Endothelial cell of umbilical vein (primary cell): ENCODE results near the gene ERBIN. TPM values are rescaled to one million over a fixed set of nuclear protein-coding genes. Genes with fewer than 3 reads are reported as not detected.

Source experiments
- BruUV-seq: library from RNA; stranded (reverse); fragments of 400-500 nt; replicated peaks from 2 replicates; lab custom pipeline; 2021; lab: Mats Ljungman, UMichigan
- CTCF ChIA-PET: fragments of 300-600, 350-600 bp; sonication (Branson Sonifier 250); formaldehyde crosslinking; loops from one replicate; lab custom pipeline; 2021; ENCODE audit warnings: antibody characterized with exemption, inconsistent platforms; lab: Charles Lee
- POLR2A ChIA-PET: fragments of 300-600, 350-600 bp; sonication (Branson Sonifier 250); formaldehyde crosslinking; loops from one replicate; lab custom pipeline; 2021; ENCODE audit warnings: antibody characterized with exemption, inconsistent platforms; lab: Charles Lee
- DNase-seq: peaks from one replicate; pipeline ENCODE4 v3.0.0-alpha.2; 2011; ENCODE audit warnings: low read depth, low spot score
- FAIRE-seq: peaks from 2 replicates; lab custom pipeline; 2011; peaks lifted over from hg19 to GRCh38; lab: Jason Lieb, UNC
- H2AFZ ChIP-seq: 2 replicates; pipeline ENCODE4 v1.6.0; 2012; ENCODE audit warnings: low read depth, low read length, control low read depth, inconsistent platforms
- H3K27ac ChIP-seq: 2 replicates; pipeline ENCODE4 v1.5.1; 2011; ENCODE audit warnings: low read depth, mild to moderate bottlenecking, control low read depth, low read length, moderate library complexity; ENCODE audit not compliant: insufficient read depth
- H3K27me3 ChIP-seq, 2 experiments: 2 replicates each; pipeline versions ENCODE4 v1.6.0 to v1.6.1; 2011; ENCODE audit warnings: low read length in 2 of 2, mixed read lengths in 1 of 2; ENCODE audit not compliant: control insufficient read depth in 2 of 2, insufficient read depth in 2 of 2
- H3K36me3 ChIP-seq, 2 experiments: 2 replicates in 1 of 2; 3 replicates in 1 of 2; pipeline ENCODE4 v1.5.1; 2011; ENCODE audit warnings: low read length in 2 of 2, mild to moderate bottlenecking in 1 of 2, moderate library complexity in 1 of 2; ENCODE audit not compliant: control insufficient read depth in 2 of 2, insufficient read depth in 2 of 2; ENCODE audit errors: extremely low read depth in 1 of 2
- H3K4me1 ChIP-seq: 3 replicates; pipeline ENCODE4 v1.5.1; 2011; ENCODE audit warnings: mild to moderate bottlenecking, low read length; ENCODE audit not compliant: control insufficient read depth, insufficient read depth; ENCODE audit errors: extremely low read depth
- H3K4me2 ChIP-seq: 2 replicates; pipeline ENCODE4 v1.6.1; 2011; ENCODE audit warnings: low read length, control low read depth, mixed read lengths; ENCODE audit not compliant: insufficient read depth
- H3K4me3 ChIP-seq, 3 experiments: fragments of 200-600 bp in 1 of 3; sonication (generic), shearing (Covaris generic) in 1 of 3; replicated peaks in 1 of 3; 2 replicates each; pipeline ENCODE4 v1.5.1; 2011 to 2016; ENCODE audit warnings: control low read depth in 3 of 3, low read length in 3 of 3, mild to moderate bottlenecking in 2 of 3, inconsistent platforms in 1 of 3, low read depth in 1 of 3, moderate library complexity in 1 of 3; ENCODE audit not compliant: insufficient read depth in 1 of 3
- H3K79me2 ChIP-seq: 2 replicates; pipeline ENCODE4 v1.6.0; 2012; ENCODE audit warnings: low read length, inconsistent platforms; ENCODE audit not compliant: control insufficient read depth, insufficient read depth
- H3K9ac ChIP-seq: replicated peaks from 2 replicates; pipeline ENCODE3; 2011; ENCODE audit warnings: low read length, control low read depth; ENCODE audit not compliant: insufficient read depth; ENCODE audit errors: extremely low read depth
- H3K9me1 ChIP-seq: replicated peaks from 3 replicates; pipeline ENCODE4 v1.6.0; 2011; ENCODE audit warnings: mild to moderate bottlenecking, low read length; ENCODE audit not compliant: control insufficient read depth, insufficient read depth; ENCODE audit errors: extremely low read depth
- H3K9me3 ChIP-seq: replicated peaks from 2 replicates; pipeline ENCODE4 v1.5.1; 2012; ENCODE audit warnings: low read length, inconsistent platforms; ENCODE audit not compliant: control insufficient read depth, insufficient read depth
- H4K20me1 ChIP-seq: replicated peaks from 2 replicates; pipeline ENCODE3; 2011; ENCODE audit warnings: mild to moderate bottlenecking, low read length; ENCODE audit not compliant: control insufficient read depth, insufficient read depth; ENCODE audit errors: extremely low read depth
- GATA2 ChIP-seq: IDR thresholded peaks from 2 replicates; pipeline ENCODE4 v1.7.0; 2011; ENCODE audit warnings: low read depth, mild to moderate bottlenecking, moderate library complexity, mixed read lengths, low read length; ENCODE audit not compliant: insufficient read length, insufficient read depth
- MYC ChIP-seq: IDR thresholded peaks from one replicate; pipeline ENCODE4 v1.6.1; 2011; ENCODE audit warnings: mild to moderate bottlenecking, low read depth, low read length
- dilution Hi-C: fragments of 300-500 bp; cut with MboI; formaldehyde crosslinking; loops from one replicate; pipeline ENCODE4 v1.15.0; 2019; ENCODE audit warnings: low sequenced_read_pairs; ENCODE audit not compliant: extremely low pct_ligation_motif_present
- intact Hi-C: fragments of 100-400 bp; cut with micrococcal nuclease; formaldehyde crosslinking; loops from one replicate; pipeline ENCODE4 v1.10.0; 2022
- polyA plus RNA-seq, 4 experiments: library from polyadenylated mRNA; depleted of rRNA in 3 of 4; stranded (reverse) in 3 of 4; unstranded in 1 of 4; fragments of >200 nt; gene quantifications; 2 replicates each; pipeline versions ENCODE4 v1.2.1 to v1.2.3, GENCODE V29; 2011 to 2012; ENCODE audit warnings: missing spikeins in 1 of 4
- total RNA-seq: library from RNA; stranded (reverse); gene quantifications from 2 replicates; pipeline ENCODE4 v1.2.3, GENCODE V29; 2021

Gene ERBIN
- total and polyA plus RNA-seq, 2 donors (not counting 3 experiments of a cell fraction or from before 2014, with no cell fraction given): 8.1 to 55.6 TPM

DNA sequence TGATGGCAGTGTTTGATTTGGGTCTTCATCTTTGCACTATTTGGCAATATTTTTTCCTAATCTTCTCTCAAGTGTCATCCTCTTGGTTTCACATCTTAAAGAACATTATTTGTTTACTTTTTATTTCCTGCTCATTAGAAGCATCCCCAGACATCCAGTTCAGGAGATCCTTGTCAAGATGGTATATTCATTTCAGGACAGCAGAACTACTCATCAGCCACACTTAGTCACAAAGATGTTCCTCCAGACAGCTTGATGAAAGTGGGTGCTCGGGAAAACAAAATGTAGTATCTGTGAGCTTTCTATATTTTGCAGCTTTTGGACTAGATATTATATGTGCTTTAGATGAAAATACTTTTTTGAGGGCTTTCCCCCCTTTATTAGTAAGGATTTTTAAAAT lies 145.7 kb downstream of the ERBIN start:
- Histone ChIP-seq H3K4me3 (no peak overlapping the region), H3K9me3 (no peaks in the 10 kb centered on the region), H4K20me1 (no peaks in the 10 kb centered on the region), H3K27ac (no peak overlapping the region), H2AFZ (no peak overlapping the region), H3K36me3 (no peaks in the 10 kb centered on the region), H3K9me1 (no peaks in the 10 kb centered on the region), H3K79me2 (no peaks in the 10 kb centered on the region), H3K4me2 (no peak overlapping the region), H3K27me3 (no peaks in the 10 kb centered on the region), H3K4me1 (no peaks in the 10 kb centered on the region), H3K9ac (no peak overlapping the region)
- intact Hi-C loops: loop anchor here (10.0 kb wide), 1 partner anchor 327 kb away; no protein-coding TSS in a partner anchor
- no peak for FAIRE-seq
- DNase-seq: no peak
- no peak for TF ChIP-seq MYC
- no peak for TF ChIP-seq GATA2
- CTCF ChIA-PET: interaction anchor here (0.8 kb wide), 1 partner anchor 10 kb away, joined by 3 read pairs; no protein-coding TSS in a partner anchor
- dilution Hi-C loops: no loop called here
- POLR2A ChIA-PET: interaction anchor here (0.7 kb wide), 1 partner anchor 39 kb away, joined by 3 read pairs; no protein-coding TSS in a partner anchor
- no TSS peak for BruUV-seq

DNA sequence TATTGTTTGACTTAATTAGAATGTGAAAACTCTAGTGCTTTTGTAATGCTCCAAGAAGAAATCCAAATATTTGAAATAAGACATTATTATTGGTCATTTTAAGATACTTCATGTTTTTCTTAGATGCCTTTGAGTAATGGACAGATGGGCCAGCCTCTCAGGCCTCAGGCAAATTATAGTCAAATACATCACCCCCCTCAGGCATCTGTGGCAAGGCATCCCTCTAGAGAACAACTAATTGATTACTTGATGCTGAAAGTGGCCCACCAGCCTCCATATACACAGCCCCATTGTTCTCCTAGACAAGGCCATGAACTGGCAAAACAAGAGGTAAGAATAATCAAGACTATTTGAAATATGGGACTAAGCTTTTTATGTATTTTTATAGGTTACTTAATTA lies 148.5 kb downstream of the ERBIN start:
- H3K9me1 ChIP-seq: no peaks in the 10 kb centered on the region
- FAIRE-seq: no peak
- BruUV-seq: no TSS peak

More for the DNA sequence above, 148.5 kb downstream of the ERBIN start:
- Histone ChIP-seq H2AFZ (no peak overlapping the region), H4K20me1 (no peaks in the 10 kb centered on the region), H3K27ac (no peak overlapping the region), H3K9me3 (no peaks in the 10 kb centered on the region), H3K4me3 (no peak overlapping the region), H3K36me3 (peaks cover 2 to 3% of the 10 kb centered on the region in 2 experiments), H3K27me3 (no peaks in the 10 kb centered on the region), H3K4me1 (no peaks in the 10 kb centered on the region), H3K4me2 (no peak overlapping the region), H3K9ac (no peak overlapping the region), H3K79me2 (no peaks in the 10 kb centered on the region)
- dilution Hi-C loops (no loop called here), intact Hi-C loops (loop anchor here (10.0 kb wide), 1 partner anchor 330 kb away; no protein-coding TSS in a partner anchor)
- CTCF ChIA-PET: interaction anchor here (1.6 kb wide), 1 partner anchor 506 kb away, joined by 3 read pairs; no protein-coding TSS in a partner anchor
- TF ChIP-seq MYC: no peak
- POLR2A ChIA-PET: no interaction called here
- DNase-seq: no peak
